Tibial artery (tissue), 4 donors: Measurements from ENCODE around the gene BNIP1.
"Not testable (repeated sequence)": the region's sequence is repeated elsewhere in the genome, so short reads cannot be mapped to it uniquely, and the experiment has no call there.

Source experiments
- DNase-seq, 2 donors: peaks; one replicate each; pipeline ENCODE4 v3.0.0-alpha.2; 2019
- H3K27ac ChIP-seq, 2 donors: fragments of 200-600 bp; sonication (generic) in 1 of 2; 1 replicate in 1 of 2; 2 replicates in 1 of 2; pipeline ENCODE4 v1.5.1; 2018 to 2019; ENCODE audit warnings: mild to moderate bottlenecking in 1 of 2
- H3K27me3 ChIP-seq, 2 donors: fragments of 200-600 bp; sonication (generic) in 1 of 2; one replicate each; pipeline versions ENCODE4 v1.5.1 to v1.6.0; 2016 to 2019
- H3K36me3 ChIP-seq, 3 donors: fragments of 200-600 bp; sonication (generic) in 2 of 3; one replicate each; pipeline ENCODE4 v1.5.1; 2016 to 2019; ENCODE audit warnings: mild to moderate bottlenecking in 2 of 3
- H3K4me1 ChIP-seq, 4 donors: fragments of 200-600 bp; sonication (generic) in 2 of 4; 1 replicate in 3 of 4; 2 replicates in 1 of 4; pipeline ENCODE4 v1.5.1; 2016 to 2019
- H3K4me3 ChIP-seq, 2 donors: fragments of 200-600 bp; sonication (generic) in 1 of 2; 1 replicate in 1 of 2; 2 replicates in 1 of 2; pipeline ENCODE4 v1.5.1; 2018 to 2019; ENCODE audit warnings: mild to moderate bottlenecking in 2 of 2
- H3K9me3 ChIP-seq, 3 donors: fragments of 200-600 bp; sonication (generic) in 1 of 3; one replicate each; pipeline ENCODE4 v1.5.1; 2016 to 2019
- CTCF ChIP-seq, 2 experiments: fragments of 200-600 bp in 1 of 2; fragments of 450-650 bp in 1 of 2; IDR thresholded peaks; one replicate each; pipeline ENCODE4 v1.5.1; 2017 to 2019; ENCODE audit warnings: antibody characterized with exemption in 2 of 2, mild to moderate bottlenecking in 1 of 2, moderate library complexity in 1 of 2
- intact Hi-C: fragments of 100-400 bp; cut with DNase I; formaldehyde crosslinking; loops from one replicate; pipeline ENCODE4 v1.15.0; 2023; ENCODE audit warnings: low total_unique reads

Gene BNIP1

DNA sequence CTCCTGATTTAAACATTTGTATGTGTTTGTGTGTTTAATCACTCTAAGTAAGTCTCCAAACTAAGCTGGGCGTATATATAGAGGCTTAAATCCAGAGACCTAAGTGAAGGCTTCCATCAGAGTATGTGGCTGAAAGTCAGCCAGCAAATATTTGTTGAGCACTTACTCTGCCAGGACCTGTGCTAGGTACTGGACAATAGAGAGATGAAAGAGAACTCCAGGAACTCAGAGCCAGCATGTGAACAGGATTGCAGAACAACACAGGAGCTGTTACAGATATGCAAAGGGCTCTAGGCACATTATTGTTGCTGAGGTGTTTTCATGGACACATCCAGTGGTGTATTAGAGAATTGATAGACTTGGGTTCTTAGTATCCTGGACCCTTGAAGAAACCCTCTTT, 4.7 kb upstream of the BNIP1 start:
- no peaks in the 10 kb centered on the region for H3K4me1 ChIP-seq
- H3K27ac ChIP-seq: no peak overlapping the region
- no peaks in the 10 kb centered on the region for H3K27me3 ChIP-seq
- no peak overlapping the region for H3K4me3 ChIP-seq
- peaks cover 0 to 14% (median 11%) of the 10 kb centered on the region in 3 donors for H3K36me3 ChIP-seq
- H3K9me3 ChIP-seq: no peaks in the 10 kb centered on the region
- intact Hi-C loops: loop anchor here (10.0 kb wide), 1 partner anchor 435 kb away; no protein-coding TSS in a partner anchor
- DNase-seq: no peak
- TF ChIP-seq CTCF (IDR thresholded peaks at IDR 0.05): no peak

DNA sequence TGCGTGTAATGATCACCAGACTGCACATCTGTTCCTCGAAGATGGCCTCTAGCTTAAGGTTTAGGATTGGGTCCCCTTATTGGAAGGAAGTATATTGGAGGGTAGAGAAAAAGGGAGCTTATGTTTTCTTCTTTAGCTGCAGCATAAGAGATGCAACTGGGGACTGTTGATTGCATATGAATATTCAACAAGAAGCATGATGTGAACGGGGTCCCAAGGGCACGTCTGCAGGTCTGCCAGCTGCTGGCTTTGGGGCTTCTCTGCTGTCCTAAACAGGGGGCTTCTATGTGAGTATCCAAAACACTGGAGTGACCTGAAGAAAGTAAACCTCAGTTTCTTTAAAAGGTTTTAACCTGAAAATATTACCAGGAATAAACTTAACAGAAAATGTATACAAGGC, 3.6 kb upstream of the BNIP1 start:
- Histone ChIP-seq H3K4me3 (no peak overlapping the region), H3K4me1 (peaks cover 0 to 10% (median 0%) of the 10 kb centered on the region in 4 donors), H3K27me3 (no peaks in the 10 kb centered on the region), H3K9me3 (no peaks in the 10 kb centered on the region), H3K27ac (no peak overlapping the region), H3K36me3 (peaks cover 0 to 14% (median 5%) of the 10 kb centered on the region in 3 donors)
- no peak for TF ChIP-seq CTCF (IDR thresholded peaks at IDR 0.05)
- intact Hi-C loops: loop anchor here (10.0 kb wide), 1 partner anchor 436 kb away; no protein-coding TSS in a partner anchor
- DNase-seq: no peak

DNA sequence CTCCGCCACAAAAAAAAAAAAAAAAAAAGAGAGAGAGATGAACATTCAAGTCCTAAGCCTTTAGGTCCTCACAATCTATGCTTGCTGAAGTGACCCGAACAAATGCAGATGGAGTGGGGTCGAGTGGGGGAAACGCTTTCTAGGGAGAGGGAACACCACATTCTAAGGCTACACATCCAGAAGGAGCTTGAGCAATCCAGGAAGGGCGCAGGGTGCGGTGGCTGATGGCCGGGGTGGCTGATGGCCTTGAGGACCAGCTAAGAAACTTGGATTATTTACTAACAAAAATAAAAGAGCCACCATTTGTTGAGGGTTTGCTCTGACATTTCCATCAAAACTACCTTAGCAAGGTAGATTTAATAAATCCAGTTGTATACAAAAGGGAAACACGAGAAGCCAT, 764 bp upstream of the BNIP1 start:
- peaks cover 0 to 14% (median 3%) of the 10 kb centered on the region in 3 donors for H3K36me3 ChIP-seq
- no peak overlapping the region for H3K4me3 ChIP-seq
- DNase-seq: no peak
- peaks cover 0 to 10% (median 0%) of the 10 kb centered on the region in 4 donors for H3K4me1 ChIP-seq
- intact Hi-C loops: loop anchor here (10.0 kb wide), 1 partner anchor 439 kb away; no protein-coding TSS in a partner anchor
- no peaks in the 10 kb centered on the region for H3K27me3 ChIP-seq
- no peak overlapping the region for H3K27ac ChIP-seq
- TF ChIP-seq CTCF (IDR thresholded peaks at IDR 0.05): no peak
- H3K9me3 ChIP-seq: no peaks in the 10 kb centered on the region

DNA sequence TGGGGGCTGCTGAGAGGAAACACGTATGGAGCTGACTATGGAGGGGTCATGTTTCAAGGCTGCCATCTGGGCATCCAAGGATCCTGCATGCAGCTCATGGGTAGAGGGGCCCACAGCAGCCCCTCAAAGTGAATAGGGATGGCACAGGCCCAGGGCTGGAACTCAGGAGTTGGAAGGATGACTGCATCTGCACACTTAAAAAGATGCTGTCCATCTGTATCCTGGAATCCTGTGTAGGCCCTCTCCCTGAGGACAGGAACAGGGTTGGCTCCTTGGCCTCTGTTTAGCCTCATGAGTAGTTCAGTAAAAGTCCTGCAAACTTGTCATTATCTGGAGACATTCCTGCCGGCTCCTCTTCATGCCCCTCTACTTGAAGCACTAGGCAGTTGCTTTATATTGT, 4.0 kb downstream of the BNIP1 start:
- no peaks in the 10 kb centered on the region for H3K9me3 ChIP-seq
- no peak for DNase-seq

GRCh38 chr5:173152547-173152946, 8.2 kb downstream of the BNIP1 start:
- no peaks in the 10 kb centered on the region for H3K27me3 ChIP-seq
- DNase-seq: no peak
- no peak overlapping the region for H3K27ac ChIP-seq
- no peaks in the 10 kb centered on the region for H3K4me1 ChIP-seq
- no peaks in the 10 kb centered on the region for H3K9me3 ChIP-seq
- intact Hi-C loops: no loop called here
- no peak overlapping the region for H3K4me3 ChIP-seq
- TF ChIP-seq CTCF (IDR thresholded peaks at IDR 0.05): no peak
- H3K36me3 ChIP-seq: peaks cover 32 to 87% (median 68%) of the 10 kb centered on the region in 3 donors

More for the DNA sequence above, 4.0 kb downstream of the BNIP1 start:
- Histone ChIP-seq H3K4me1 (peaks cover 0 to 10% (median 0%) of the 10 kb centered on the region in 4 donors), H3K36me3 (peaks cover 0 to 47% (median 31%) of the 10 kb centered on the region in 3 donors), H3K27ac (no peak overlapping the region), H3K4me3 (no peak overlapping the region), H3K27me3 (no peaks in the 10 kb centered on the region)
- no peak for TF ChIP-seq CTCF (IDR thresholded peaks at IDR 0.05)
- intact Hi-C loops: loop anchor here (10.0 kb wide), 1 partner anchor 444 kb away; no protein-coding TSS in a partner anchor

GRCh38 chr5:173153842-173154241, 9.5 kb downstream of the BNIP1 start:
- TF ChIP-seq CTCF (IDR thresholded peaks at IDR 0.05): no peak

GRCh38 chr5:173154619-173155018, 10.3 kb downstream of the BNIP1 start:
- H3K9me3 ChIP-seq, H3K4me1 ChIP-seq, intact Hi-C loops, H3K4me3 ChIP-seq, DNase-seq, H3K27me3 ChIP-seq, H3K27ac ChIP-seq: not testable (repeated sequence)
- peaks cover 43 to 88% (median 75%) of the 10 kb centered on the region in 3 donors for H3K36me3 ChIP-seq

More at GRCh38 chr5:173153842-173154241, 9.5 kb downstream of the BNIP1 start:
- no peak for DNase-seq
- H3K36me3 ChIP-seq: peaks cover 36 to 91% (median 75%) of the 10 kb centered on the region in 3 donors
- no peaks in the 10 kb centered on the region for H3K27me3 ChIP-seq
- H3K9me3 ChIP-seq: no peaks in the 10 kb centered on the region
- intact Hi-C loops: no loop called here
- H3K27ac ChIP-seq: no peak overlapping the region
- H3K4me3 ChIP-seq: no peak overlapping the region
- no peaks in the 10 kb centered on the region for H3K4me1 ChIP-seq
